Peyer's patch (tissue), 4 donors: ENCODE data around the gene RAB17.

Source experiments
- CTCF ChIP-seq, 6 experiments: fragments of 450-650 bp in 4 of 6; fragments of 200-600 bp in 2 of 6; sonication (generic) in 1 of 6; IDR thresholded peaks; one replicate each; pipeline ENCODE4 v1.5.1; 2017 to 2019; ENCODE audit warnings: antibody characterized with exemption in 6 of 6, mild to moderate bottlenecking in 3 of 6, moderate library complexity in 1 of 6
- POLR2A ChIP-seq, 2 donors: fragments of 450-650 bp; IDR thresholded peaks; one replicate each; pipeline ENCODE4 v1.5.1; 2017; ENCODE audit warnings: antibody characterized with exemption in 2 of 2, mild to moderate bottlenecking in 2 of 2, moderate library complexity in 2 of 2

GRCh38 chr2:237615631-237616249, 25.2 kb upstream of the RAB17 start:
- TF ChIP-seq POLR2A (IDR thresholded peaks at IDR 0.05) (no peak), CTCF (IDR thresholded peaks at IDR 0.05) (no peak)
